Endodermal cell (in vitro differentiated cells): ENCODE measurements around the gene SYNGR4. TPM values are rescaled to one million over a fixed set of nuclear protein-coding genes. Genes with fewer than 3 reads are reported as not detected.

Experiments used
- DNase-seq: peaks from one replicate; pipeline ENCODE4 v3.0.0-alpha.2; 2017
- H3K27ac ChIP-seq: 2 replicates; pipeline ENCODE4 v1.5.1; 2013; ENCODE audit warnings: mild to moderate bottlenecking, low read depth, low read length, moderate library complexity
- H3K27me3 ChIP-seq: 2 replicates; pipeline ENCODE4 v1.6.1; 2013; ENCODE audit warnings: mild to moderate bottlenecking, low read length, moderate library complexity; ENCODE audit not compliant: insufficient read depth, control insufficient read depth, poor library complexity, severe bottlenecking
- H3K36me3 ChIP-seq: 2 replicates; pipeline ENCODE4 v1.7.0; 2013; ENCODE audit warnings: mild to moderate bottlenecking, low read length, moderate library complexity; ENCODE audit not compliant: control insufficient read depth, insufficient read depth
- H3K4me1 ChIP-seq: one replicate; pipeline ENCODE4 v1.7.0; 2013; ENCODE audit warnings: low read length; ENCODE audit not compliant: control insufficient read depth, insufficient read depth
- H3K4me3 ChIP-seq: 2 replicates; pipeline ENCODE4 v1.5.1; 2013; ENCODE audit warnings: mild to moderate bottlenecking, low read length, moderate library complexity
- H3K9ac ChIP-seq: 2 replicates; pipeline ENCODE4 v1.6.1; 2013; ENCODE audit warnings: mild to moderate bottlenecking, low read length, moderate library complexity; ENCODE audit not compliant: poor library complexity, severe bottlenecking; ENCODE audit errors: extremely low read depth
- H3K9me3 ChIP-seq: 2 replicates; pipeline ENCODE4 v1.6.1; 2013; ENCODE audit warnings: mild to moderate bottlenecking, low read length, moderate library complexity; ENCODE audit not compliant: control insufficient read depth
- H3K27ac Mint-ChIP-seq: 2 replicates; pipeline ENCODE4 v1.8.0; 2020; ENCODE audit warnings: mixed read lengths
- H3K27me3 Mint-ChIP-seq: 2 replicates; pipeline ENCODE4 v1.8.0; 2021; ENCODE audit warnings: mild to moderate bottlenecking, mixed read lengths; ENCODE audit not compliant: insufficient read depth
- H3K36me3 Mint-ChIP-seq: 2 replicates; pipeline ENCODE4 v1.8.0; 2020; ENCODE audit warnings: low read depth, mixed read lengths
- H3K4me1 Mint-ChIP-seq: 2 replicates; pipeline ENCODE4 v1.8.0; 2020; ENCODE audit warnings: mixed read lengths
- H3K4me3 Mint-ChIP-seq: 2 replicates; pipeline ENCODE4 v1.8.0; 2020; ENCODE audit warnings: mild to moderate bottlenecking, moderate library complexity, mixed read lengths
- H3K9me3 Mint-ChIP-seq: 2 replicates; pipeline ENCODE4 v1.8.0; 2020; ENCODE audit warnings: mild to moderate bottlenecking, mixed read lengths
- WGBS, 2 experiments: methylation state at CpG; one replicate each; pipeline versions ENCODE4 v1.1.5 to v1.1.7; 2013; ENCODE audit warnings: missing lambda C conversion rate in 2 of 2, mixed read lengths in 1 of 2; ENCODE audit not compliant: insufficient coverage in 1 of 2, insufficient read length in 1 of 2; 5-methylcytosine and 5-hydroxymethylcytosine counted together
- total RNA-seq, 2 donors: library from RNA; stranded (reverse); fragmentation: NEBNext Ultra II Directional in 1 of 2; extraction: Animal tissue kit (Norgen Biotek cat#: 25700) in 1 of 2; gene quantifications; 2 replicates in 1 of 2; 3 replicates in 1 of 2; pipeline ENCODE4 v1.2.1, GENCODE V29; 2021
- TF ChIP-seq, protein P1 (sequence below): fragments of 200-600 bp; sonication (generic); conservative IDR thresholded peaks from 2 replicates; pipeline ENCODE4 v1.5.0; 2021; ENCODE audit warnings: antibody characterized with exemption, mild to moderate bottlenecking

The SYNGR4 gene
- total RNA-seq, 2 donors from 2014 or later, result not detected

DNA sequence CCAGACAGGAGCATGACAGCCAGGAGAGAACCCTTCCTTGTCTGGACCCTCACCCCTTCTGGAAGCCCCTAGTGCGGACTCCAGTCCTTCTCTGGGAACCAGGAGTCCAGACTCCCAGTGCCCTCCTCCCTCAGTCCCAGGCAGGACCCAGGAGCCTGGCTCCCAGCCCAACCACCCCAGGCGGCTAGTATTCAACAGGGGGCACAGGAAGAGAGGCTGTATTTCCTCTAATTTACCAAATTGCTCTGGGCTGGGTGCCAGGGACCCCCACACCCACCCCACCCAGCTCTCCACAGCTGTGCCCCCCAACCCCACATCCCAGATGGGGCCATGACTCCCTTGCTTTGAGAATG lies 32.6 kb downstream of the SYNGR4 start:
- no peaks in the 10 kb centered on the region for H3K36me3 Mint-ChIP-seq
- Histone ChIP-seq H3K27ac (no peak overlapping the region), H3K9me3 (no peaks in the 10 kb centered on the region), H3K27me3 (peaks cover 44% of the 10 kb centered on the region), H3K4me3 (no peak overlapping the region), H3K9ac (no peak overlapping the region), H3K4me1 (no peaks in the 10 kb centered on the region), H3K36me3 (no peaks in the 10 kb centered on the region)
- 80 to 100% methylated on average over 1 to 2 of the region's 2 CpGs for WGBS, 2 experiments
- H3K4me1 Mint-ChIP-seq, result peaks cover 13% of the 10 kb centered on the region
- no peak overlapping the region for H3K4me3 Mint-ChIP-seq
- peaks cover 60% of the 10 kb centered on the region for H3K27me3 Mint-ChIP-seq
- TF ChIP-seq, protein P1, sequence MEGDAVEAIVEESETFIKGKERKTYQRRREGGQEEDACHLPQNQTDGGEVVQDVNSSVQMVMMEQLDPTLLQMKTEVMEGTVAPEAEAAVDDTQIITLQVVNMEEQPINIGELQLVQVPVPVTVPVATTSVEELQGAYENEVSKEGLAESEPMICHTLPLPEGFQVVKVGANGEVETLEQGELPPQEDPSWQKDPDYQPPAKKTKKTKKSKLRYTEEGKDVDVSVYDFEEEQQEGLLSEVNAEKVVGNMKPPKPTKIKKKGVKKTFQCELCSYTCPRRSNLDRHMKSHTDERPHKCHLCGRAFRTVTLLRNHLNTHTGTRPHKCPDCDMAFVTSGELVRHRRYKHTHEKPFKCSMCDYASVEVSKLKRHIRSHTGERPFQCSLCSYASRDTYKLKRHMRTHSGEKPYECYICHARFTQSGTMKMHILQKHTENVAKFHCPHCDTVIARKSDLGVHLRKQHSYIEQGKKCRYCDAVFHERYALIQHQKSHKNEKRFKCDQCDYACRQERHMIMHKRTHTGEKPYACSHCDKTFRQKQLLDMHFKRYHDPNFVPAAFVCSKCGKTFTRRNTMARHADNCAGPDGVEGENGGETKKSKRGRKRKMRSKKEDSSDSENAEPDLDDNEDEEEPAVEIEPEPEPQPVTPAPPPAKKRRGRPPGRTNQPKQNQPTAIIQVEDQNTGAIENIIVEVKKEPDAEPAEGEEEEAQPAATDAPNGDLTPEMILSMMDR, result no peak
- H3K27ac Mint-ChIP-seq, result no peak overlapping the region
- no peak for DNase-seq
- no peaks in the 10 kb centered on the region for H3K9me3 Mint-ChIP-seq

DNA sequence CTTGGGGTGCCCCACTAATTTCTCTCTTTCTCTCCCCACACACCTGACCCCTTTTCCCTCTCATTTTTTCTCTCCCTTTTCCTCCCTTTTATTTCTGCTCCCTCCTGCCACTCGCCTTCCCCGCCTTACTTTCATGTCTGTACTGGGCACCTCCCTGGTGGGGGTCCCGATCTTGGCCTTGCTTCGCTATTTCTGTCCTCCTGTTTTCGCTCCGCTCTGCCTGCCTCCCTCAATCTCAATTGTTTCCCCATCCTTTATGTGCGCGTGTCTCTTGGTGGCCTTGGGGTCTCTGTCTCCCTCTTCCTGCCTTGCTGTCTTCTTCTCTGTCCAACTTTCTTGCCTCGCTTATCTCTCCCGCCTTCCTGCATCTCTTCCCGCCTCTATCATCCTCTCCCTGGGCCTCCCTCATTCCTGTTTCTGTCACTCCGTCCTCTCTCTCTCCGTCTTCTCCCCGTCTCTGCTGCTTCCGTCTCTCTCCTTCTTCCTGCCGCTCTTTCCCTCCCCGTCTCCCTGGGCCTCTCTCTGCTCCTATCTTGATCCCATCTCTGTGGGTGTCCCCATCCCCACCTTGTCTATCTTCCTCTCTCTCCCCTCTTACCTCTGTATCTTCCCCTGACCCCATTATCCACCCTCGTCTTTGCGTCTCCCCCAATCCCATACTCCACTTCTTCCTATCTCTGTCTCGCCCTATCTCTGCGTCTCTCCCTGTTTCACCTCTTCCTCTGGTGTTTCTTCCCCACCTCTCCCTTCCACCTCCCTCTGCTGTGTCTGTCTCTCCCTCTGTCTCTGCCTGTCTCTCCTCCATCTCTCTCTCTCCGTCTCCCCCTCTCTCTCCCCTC lies 33.3 kb downstream of the SYNGR4 start:
- no peak overlapping the region for H3K27ac ChIP-seq
- H3K4me1 ChIP-seq, result no peaks in the 10 kb centered on the region
- DNase-seq, result no peak
- H3K27ac Mint-ChIP-seq, result no peak overlapping the region
- no peaks in the 10 kb centered on the region for H3K36me3 Mint-ChIP-seq
- H3K9ac ChIP-seq, result peak overlapping the region; percentile 53
- no peaks in the 10 kb centered on the region for H3K9me3 ChIP-seq
- H3K4me3 ChIP-seq, result peak overlapping the region; percentile 85
- no peaks in the 10 kb centered on the region for H3K36me3 ChIP-seq
- H3K27me3 Mint-ChIP-seq, result peaks cover 57% of the 10 kb centered on the region
- peaks cover 13% of the 10 kb centered on the region for H3K4me1 Mint-ChIP-seq
- 78 to 81% methylated on average over 22 of the region's 22 CpGs for WGBS, 2 experiments
- H3K9me3 Mint-ChIP-seq, result no peaks in the 10 kb centered on the region
- TF ChIP-seq, protein P1, result no peak
- H3K4me3 Mint-ChIP-seq, result peak overlapping the region; percentile 63
- peaks cover 44% of the 10 kb centered on the region for H3K27me3 ChIP-seq

DNA sequence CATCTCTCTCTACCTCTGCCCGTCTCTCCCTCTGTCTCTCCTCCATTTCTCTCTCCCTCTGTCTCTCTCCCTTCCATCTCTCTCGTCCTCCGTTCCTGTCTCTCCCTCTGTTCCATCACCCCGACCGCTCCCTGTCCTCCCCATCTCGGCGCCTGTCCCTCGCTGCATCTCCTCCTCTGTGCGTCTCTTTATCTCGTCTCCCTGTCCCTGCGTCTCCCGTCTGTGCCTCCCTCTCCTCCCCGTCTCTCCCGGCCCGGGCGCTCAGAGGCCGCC lies 33.9 kb downstream of the SYNGR4 start:
- H3K36me3 Mint-ChIP-seq, result no peaks in the 10 kb centered on the region
- Histone ChIP-seq H3K36me3 (no peaks in the 10 kb centered on the region), H3K27ac (no peak overlapping the region), H3K4me3 (peak overlapping the region; percentile 85), H3K27me3 (peaks cover 44% of the 10 kb centered on the region), H3K4me1 (no peaks in the 10 kb centered on the region), H3K9me3 (no peaks in the 10 kb centered on the region), H3K9ac (peak overlapping the region; percentile 53)
- H3K4me1 Mint-ChIP-seq, result peaks cover 13% of the 10 kb centered on the region
- DNase-seq, result peak; percentile 67
- H3K4me3 Mint-ChIP-seq, result peak overlapping the region; percentile 63
- no peak overlapping the region for H3K27ac Mint-ChIP-seq
- no peaks in the 10 kb centered on the region for H3K9me3 Mint-ChIP-seq
- TF ChIP-seq, protein P1, result no peak
- peaks cover 51% of the 10 kb centered on the region for H3K27me3 Mint-ChIP-seq
- 16 to 23% methylated on average over 7 to 17 of the region's 17 CpGs for WGBS, 2 experiments
